GM19351 (cell line): Measurements from ENCODE around the gene NLGN4Y.
"Not testable (repeated sequence)": the region's sequence is repeated elsewhere in the genome, so short reads cannot be mapped to it uniquely, and the experiment has no call there.

Source experiments
- ATAC-seq: cut with Tn5 transposase; IDR thresholded peaks from one replicate; pipeline ENCODE4 v1.9.1; 2021; ENCODE audit warnings: mild to moderate bottlenecking, moderate library complexity; ENCODE audit not compliant: unreplicated experiment

Gene NLGN4Y

DNA sequence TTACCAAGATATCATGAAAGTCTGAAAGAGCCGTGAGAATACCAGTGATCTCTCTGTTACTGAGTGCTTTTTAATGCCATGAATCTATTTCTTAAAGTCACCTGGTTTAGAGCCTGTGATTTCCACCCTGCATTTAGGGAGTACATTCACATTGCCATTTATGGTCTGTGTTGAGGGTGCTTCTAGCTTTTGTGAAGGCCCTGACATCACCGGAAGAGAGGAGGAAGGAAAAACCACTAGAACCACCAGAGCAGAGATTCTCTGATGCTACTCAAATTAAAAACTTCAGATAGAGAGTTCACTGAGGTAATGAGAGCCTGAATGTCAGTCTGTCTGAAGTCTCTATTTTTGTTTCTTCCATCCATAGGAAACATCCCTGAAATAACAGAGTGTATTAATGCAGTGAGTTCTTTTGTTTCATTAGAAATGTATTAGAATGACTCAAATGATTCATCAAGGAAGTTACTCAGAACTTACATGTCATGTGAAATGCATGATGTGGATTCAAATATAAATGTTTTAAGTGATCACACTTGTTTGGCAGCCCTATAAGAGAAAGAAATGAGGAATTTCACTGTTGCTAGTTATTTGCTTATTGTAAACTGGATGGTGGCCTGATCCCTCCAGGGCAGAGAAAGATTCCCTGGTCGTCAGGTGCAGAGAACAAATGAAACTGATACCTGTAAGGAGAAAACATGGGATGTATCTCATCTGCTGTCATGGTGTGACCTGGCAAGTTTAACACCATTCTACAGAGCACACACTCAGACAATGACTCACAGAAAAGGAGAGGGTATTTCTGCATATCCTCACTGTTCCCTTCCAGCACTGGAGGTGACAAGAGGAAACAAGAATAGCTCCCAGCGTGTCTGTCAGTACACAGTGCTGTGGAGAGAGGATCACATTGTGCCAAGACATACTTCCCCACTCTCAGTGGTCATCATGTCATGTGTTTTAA, 310.1 kb downstream of the NLGN4Y start:
- ATAC-seq: no peak

DNA sequence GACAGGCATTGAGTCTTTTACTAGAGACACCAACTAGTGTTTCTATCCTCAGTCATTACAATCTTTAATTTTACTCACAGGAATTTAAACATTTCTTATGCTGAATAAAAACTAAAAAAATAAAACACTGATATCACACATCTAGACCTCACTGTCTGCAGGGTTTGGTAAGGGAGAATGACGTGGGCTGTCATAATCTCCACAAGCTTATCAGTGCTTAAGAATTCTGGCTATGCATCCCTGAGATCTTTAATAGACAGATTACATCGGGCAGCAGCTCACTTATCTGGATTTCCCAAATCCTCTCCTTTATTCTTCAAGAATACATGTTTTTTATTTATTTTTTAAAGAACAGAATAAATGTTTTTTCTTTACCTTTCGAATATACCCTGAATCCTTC, 313.1 kb downstream of the NLGN4Y start:
- ATAC-seq: no peak

DNA sequence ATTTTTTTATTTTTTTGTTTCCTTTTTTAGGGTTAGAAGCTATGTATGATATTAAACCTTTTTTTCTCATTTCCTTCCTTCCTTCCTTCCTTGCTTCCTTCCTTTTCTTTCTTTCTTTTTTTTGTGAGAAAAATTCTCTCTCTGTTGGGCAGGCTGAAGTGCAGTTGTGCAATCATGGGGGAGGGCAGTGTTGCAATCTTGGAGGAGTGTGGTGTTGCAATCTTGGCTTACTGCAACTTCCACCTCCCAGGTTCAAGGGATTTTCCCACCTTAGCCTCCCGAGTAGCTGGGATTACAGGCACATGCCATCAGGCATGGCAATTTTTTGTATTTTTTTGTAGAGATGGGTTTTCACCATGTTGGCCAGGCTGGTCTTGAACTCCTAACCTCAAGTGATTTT, 326.4 kb downstream of the NLGN4Y start:
- no peak for ATAC-seq

DNA sequence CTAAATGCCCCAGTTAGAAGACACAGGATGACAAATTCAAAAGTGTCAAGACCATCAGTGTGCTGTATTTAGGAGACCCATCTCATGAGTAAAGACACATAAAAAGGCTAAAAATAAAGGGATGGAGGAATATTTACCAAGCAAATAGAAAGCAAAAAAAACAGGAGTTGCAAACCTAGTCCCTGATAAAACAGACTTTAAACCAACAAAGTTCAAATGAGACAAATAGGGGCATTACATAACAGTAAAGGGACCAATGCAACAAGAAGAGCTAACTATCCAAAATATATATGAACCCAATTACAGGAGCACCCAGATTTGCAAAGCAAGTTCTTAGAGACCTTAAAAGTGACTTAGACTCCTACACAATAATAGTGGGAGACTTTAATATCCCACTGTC, 336.1 kb downstream of the NLGN4Y start:
- ATAC-seq: no peak

DNA sequence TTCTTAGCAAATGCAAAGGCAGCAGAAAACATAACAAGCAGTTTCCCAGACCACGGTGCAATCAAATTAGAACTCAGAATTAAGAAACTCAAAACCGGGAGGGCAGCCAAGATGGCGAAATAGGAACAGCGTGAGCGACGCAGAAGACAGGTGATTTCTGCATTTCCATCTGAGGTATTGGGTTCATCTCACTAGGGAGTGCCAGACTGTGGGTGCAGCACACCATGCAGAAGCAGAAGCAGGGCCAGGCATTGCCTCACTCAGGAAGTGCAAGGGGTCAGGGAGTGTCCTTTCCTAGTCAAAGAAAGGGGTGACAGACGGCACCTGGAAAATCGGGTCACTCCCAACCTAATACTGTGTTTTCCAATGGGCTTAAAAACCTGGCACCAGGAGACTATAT, 336.7 kb downstream of the NLGN4Y start:
- ATAC-seq: not testable (repeated sequence)

DNA sequence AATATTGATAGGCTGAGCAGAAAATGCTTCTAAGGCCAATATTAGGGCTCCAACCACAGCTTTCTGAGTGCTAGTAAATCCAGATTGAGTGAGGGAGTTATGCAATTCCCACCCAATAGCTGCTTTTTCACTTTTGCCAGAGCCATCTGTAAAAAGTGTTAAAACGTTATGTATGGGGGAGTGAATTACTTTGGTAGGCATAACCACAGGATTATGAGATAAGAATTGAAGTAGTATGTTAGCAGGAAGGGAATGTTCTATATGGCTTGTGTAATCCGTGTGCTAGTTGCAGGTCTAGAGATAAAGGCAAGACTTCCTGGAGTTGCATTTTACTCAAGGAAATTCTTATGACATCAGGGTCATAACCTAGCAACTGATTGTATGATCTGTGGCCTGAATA, 347.6 kb downstream of the NLGN4Y start:
- no peak for ATAC-seq
